ENCODE data around the gene SHANK1.

SHANK1 gene

DNA sequence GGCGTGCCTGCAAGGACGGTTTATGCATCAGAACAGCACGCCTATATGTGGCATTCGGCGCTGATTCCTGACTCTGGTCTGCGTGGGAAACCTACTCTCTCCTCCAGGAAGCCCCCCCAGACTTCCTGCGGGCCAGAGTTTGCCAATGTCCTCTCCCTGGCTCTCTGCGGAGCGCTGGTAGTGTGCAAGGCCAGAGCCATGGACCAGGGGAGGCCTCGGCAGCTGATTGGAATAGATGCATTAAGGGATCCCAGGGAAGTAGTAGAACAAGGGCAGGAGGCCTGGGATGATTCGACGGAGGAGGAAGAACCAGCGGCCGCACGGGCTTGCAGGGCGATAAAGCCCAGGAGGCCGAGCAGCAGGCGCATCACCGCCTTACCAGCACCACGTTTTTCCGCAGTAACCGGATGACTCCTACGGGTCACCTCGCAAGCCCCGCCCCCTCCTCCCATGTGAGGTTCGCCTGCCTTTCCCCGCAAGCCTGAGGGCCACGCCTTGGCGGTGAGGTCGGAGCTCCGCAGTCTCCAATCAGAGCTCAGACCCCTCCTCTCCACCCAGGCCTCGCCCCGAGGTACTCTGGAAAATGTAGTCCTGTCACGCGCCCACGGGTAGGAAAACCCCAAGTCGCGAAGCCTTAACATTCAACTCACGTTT, 8.6 kb upstream of the SHANK1 start:
- DNase-seq = peak; percentile 45

DNA sequence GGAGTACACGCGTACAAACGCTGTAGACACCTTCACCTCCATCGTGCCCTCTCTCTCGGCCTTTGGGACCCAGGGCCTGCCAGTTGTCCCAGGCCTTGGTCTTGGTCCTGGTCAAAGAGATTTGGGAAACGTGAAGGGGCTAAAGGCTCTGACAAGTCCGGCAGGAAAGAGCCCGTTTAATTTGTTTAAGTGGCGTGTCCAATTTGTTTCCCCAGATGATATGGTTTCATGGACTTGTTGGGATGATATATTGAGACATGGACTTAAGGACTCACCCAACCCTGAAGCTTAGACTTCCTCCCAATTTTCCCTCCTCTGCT, 6.3 kb upstream of the SHANK1 start:
- DNase-seq = no peak

DNA sequence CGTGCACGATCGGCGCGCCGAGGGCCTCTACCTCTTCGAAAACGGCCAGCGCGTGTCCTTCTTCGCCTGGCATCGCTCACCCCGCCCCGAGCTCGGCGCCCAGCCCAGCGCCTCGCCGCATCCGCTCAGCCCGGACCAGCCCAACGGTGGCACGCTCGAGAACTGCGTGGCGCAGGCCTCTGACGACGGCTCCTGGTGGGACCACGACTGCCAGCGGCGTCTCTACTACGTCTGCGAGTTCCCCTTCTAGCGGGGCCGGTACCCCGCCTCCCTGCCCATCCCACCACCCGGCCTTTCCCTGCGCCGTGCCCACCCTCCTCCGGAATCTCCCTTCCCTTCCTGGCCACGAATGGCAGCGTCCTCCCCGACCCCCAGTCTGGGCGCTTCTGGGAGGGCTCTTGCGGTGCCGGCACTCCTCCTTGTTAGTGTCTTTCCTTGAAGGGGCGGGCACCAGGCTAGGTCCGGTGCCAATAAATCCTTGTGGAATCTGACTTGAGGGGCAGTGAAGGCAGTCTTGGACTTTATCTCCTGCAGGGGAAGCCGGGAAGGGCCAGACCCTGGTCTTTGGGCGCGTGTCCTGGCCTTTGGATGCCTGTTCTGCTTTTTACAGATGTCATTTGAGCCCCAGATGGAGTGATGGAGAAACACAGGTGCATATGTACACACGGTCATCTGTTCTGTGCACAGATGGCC, 5.8 kb upstream of the SHANK1 start:
- DNase-seq = no peak

DNA sequence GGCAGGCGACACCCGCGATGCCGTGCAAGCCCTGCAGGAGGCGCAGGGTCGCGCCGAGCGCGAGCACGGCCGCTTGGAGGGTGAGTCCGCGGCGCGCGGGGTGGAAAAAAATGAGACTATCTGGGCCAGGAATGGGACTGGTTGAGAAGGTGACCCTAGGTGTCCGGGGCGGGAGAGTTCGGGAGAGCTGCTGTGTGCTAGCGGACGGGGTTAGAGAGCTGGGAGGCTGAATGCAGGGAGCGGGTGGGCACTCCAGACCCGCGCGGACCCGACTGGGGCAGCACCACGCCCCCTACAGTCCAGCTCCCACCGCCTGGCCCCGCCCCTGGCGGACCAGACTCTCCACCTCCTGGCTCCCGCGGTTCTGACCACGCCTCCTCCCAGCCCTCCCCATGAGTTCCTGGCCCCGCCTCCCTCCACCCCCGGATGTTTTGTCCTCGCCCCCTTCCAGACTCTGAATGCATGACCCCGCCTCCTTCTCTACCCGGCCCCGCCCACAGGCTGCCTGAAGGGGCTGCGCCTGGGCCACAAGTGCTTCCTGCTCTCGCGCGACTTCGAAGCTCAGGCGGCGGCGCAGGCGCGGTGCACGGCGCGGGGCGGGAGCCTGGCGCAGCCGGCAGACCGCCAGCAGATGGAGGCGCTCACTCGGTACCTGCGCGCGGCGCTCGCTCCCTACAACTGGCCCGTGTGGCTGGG, 5.1 kb upstream of the SHANK1 start:
- DNase-seq = peak; percentile 81

DNA sequence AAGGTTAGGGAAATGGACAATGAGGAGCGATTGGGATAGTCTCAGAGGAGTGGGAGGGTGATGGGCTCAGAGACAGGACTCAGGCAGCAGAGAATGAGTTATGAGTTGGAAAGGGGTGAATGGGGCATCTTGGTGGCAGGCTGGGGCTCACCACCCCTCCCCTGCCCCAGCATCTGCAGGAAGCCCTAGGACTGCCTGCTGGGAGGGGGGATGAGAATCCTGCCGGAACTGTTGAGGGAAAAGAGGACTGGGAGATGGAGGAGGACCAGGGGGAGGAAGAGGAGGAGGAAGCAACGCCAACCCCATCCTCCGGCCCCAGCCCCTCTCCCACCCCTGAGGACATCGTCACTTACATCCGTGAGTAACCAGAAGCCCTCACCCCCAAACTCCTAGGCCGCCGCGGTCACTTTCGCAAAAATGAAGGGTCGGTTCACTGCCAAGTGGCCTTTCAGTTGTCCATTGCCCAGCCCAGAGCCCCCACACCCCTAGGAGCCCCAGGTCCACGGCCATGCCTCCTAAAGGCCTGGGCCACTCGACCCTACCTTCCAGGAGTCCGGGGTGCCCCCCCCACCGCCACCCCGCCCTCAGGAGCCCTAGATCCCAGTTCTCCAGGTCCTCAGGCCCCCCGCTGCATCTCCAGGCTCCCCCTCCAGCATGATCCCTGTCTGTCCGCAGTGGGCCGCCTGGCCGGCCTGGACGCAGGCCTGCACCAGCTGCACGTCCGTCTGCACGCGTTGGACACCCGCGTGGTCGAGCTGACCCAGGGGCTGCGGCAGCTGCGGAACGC, 4.3 kb upstream of the SHANK1 start:
- no peak for DNase-seq

DNA sequence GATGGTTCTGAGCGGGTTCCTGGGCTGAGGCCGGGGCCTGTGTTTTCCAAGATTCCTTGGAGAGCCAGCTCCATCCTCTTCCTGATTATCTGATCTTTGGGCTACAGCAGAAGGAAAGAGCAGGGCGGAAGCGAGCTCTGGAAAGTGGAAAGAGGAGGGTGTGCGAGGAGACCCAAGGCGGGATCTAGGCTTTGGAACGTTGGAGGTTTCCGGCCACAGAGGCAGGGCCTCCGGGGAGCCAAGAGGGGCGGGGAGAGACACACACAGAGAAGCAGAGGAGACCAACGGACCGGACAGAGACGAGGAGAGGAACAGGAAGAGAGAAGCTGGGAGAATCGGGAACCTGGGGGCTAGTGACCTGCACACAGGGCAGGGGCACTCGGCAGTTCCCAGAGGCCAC, 3.5 kb upstream of the SHANK1 start, which contains the start of gene CLEC11A:
Gene CLEC11A (plus strand): TSS at position 296 of the 400 bp plus-strand sequence. CDS start 162 bp downstream, outside the sequence.
- DNase-seq = no peak

DNA sequence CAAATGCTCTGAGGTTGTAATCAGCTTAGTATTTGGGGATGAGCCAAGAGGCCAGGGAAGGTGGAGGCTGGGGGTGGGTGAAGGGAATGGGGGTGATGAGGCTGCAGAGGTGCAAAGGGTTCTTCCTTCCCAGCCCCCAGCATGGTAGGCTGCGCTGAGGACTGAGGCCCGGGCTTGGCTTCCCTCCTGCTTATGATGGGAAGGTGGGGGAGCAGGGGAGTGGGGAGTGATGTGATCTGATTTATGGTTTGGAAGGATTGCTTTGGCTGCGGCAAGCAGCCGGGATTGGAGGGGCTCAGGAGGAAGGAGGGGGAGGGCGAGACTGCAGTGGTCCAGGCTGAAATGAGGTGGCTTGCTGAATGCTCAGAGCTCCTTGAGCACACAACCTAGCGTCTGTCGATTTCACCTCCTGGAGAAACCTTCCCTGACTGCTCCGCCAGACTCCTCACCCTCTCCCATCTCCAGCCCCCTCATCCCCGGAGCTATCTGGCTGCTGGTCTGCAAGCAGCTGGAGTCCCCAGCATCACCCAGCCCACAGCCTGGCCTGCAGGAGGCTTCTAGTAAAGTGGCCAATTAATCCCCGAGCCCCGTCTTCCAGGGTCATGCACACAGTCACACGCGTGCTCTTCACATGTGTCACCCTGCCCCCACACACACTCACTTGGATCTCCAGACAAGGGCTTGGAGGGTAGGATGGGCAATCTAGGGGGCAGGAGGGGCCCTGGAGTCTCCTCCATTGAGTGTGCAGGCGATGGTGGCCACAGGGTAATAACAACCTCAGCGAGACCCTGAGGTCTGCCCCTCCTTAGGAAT, 2.8 kb upstream of the SHANK1 start:
- DNase-seq = no peak

DNA sequence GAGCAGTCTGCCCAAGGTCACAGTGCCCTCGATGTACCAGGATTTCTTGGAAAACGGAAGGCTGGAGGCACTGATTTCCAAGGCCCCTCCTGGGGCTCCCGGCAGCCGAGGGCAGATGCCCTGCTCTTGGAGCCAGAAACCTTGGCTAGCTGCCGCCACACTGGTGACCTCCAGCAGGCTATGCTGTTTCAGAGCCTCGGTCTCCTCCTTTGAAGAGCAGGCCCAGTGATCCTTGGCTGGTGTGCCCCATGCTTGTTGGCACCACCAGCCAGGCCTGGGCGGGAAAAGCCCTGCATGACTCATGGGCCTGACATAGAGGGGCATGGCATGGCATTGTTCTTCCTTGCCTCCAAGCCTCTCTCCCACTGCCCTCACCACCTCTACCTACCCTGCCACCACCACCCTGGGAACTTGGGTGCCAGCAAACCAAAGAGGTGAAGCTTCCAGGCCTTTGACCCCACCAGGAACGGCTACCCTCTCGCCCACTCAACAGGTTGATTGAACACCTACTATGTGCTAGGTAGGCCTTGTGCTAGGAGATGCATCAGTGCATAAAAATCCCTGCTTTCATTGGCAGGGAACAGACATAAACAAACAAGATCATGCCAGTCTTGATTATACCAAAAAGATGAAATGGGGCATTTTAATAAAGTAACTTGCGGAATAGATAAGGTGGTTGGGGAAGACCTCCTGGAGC, 2.0 kb upstream of the SHANK1 start:
- DNase-seq = no peak

DNA sequence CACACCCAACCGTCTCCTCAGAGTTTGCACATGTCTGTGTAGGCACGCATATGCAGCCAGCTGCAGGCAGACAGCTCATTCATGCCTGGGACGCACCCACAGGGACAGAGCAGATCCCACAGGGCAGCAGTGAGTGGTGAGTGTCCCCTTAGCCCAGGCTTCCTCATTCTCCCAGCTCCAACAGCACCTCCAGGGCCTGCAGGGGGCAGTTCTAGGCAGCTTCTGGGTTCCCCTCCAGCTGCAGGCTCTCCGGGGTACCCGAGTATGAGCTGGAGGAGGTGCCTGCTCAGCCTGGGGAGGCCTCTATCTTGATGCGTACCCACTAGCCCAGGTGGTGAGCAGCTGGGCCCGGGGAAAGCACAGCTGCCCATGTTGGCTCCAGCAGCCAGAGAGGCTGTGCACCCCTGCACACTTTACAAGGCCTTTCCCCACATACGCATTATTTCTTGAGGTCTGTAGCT, 1.3 kb upstream of the SHANK1 start:
- no peak for DNase-seq

DNA sequence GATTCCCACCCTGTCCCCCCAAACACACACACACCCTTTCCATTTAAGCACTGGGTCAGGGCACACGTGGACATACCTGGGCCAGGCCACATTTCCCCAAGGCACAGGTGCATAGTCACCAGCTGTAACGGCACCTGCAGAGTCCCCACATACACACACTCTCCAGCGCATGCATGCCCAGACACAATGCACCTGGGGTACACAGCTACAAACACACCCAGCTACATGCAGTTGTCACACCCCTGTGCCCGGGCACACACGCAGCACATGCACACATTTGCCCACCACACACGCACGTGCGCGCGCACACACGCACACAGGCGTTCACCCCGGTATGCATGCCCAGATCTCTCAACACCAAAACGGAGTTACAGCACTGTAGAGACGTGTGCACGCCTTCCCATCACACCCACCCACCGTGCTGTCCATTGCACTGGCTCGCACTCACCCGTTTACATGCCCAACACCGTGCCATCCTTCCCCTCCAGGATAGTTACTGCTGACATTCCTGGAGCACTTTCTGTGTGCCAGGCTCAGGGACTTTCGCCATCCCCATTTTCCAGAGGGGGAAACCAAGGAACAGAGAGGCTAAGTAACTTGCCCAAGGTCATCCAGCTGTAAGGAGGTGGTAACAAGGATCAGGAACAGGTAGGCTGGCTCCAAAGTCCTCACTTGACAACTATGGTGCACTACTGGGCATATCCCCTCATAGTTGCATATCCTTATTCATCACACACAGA, 749 bp upstream of the SHANK1 start:
- DNase-seq = no peak

DNA sequence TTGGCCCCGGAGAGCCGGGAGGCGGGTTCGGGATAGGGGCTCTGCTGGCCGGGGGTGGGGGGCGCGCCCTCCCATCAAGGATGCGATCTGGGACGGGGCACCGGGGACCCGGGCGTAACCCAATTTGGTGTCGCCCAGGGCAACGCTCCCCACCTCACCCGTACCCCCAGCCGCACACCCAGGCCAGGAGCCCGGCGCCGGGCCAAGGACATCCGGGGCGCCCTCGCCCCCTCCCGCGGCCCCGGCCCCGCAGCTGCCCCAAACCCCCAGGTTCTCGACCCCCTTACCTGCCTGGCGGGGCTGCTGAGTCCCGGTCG, 525 bp downstream of the SHANK1 start:
- DNase-seq = no peak

DNA sequence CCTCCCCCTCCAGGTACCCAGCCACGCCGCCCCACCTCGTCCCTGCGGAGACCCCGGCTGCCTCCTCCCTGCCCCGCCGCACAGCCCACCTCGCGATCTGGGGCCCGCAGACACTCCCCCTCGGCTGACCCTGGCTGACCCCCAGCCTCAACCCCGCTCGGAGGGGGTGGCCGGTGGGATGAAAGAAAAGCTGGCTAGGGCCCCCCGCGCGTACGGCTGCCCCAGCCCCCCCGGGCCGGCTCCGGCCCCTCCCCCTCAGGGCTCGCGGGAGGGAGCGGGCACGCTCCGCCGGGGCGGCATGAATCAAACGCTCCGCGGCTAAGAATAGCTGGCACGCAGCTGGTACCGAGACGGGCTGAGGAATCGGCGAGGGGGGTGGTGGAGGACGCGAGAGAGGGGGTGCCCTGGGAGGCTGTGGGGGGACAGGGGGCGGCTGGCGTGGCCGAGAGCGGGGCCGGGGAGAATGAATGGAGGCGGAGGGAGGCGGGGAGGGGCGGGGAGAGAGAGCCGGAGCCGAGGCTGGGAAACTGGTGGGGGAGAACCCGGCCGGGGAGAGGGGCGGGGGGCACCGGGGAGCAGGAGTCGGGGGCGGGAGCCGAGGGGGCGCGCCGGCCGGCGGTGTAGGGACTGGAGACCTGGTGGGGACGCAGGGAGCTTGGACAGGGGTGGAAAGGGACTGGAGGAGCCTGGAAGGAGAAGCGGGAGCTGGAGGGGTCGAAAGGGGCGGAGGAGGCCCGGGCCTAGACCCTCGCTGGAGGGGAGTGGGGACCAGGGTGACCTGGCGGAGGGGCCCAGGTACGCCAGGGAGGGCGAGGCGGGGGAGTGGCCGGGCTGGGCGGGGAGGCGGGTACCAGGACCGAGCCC, 1.1 kb downstream of the SHANK1 start:
- no peak for DNase-seq

DNA sequence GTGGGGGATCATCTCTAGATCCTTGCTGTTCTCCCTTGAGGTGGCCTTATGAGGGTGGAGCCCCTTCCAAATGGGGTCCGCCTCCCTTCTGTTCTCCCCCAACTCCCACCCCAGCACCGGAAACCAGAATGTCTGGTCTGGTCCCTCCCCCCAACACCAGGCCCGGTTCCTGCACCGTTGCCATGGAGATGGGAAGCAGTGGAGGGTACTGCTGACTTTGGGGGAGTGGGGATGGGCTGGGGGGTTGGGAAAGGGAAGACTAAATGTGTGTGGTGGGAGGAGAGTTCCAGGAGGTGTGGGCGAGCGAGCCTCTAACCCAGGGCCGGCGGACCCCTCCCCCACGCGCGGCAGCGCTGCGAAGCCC, 1.7 kb downstream of the SHANK1 start:
- DNase-seq = no peak

DNA sequence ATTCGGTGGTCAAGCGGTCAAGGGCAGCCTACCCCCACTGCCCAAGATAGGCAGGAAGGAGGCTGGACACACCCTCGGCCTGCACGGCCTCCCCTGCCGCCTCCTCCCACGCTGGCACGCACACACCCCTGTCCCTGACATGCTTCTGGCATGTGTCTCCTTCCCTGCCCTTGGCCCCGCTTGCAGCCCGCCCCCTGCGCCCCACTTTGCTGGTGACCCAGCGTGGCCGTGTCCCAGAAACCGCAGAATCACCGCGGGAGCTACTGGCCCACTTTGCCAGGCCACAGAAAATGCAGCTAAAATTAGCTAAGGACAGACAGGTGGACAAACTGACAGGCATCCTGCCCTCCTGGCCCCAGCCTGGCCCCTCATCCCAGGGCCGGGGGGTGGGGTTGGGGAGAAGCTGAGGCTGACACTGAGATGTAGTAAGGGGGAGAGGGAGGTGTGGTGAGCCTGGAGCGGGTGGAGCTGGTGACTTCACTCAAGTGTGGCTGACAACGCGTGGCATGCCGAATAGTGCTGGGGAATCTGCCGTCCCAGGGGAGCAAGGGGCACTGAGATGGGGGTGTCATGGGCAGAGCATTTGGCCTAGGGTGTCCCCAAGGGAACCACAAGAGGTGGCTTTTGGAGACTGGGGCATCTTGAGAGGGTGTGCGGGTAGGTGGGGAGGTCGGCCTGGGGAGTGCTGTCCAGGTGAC, 2.4 kb downstream of the SHANK1 start:
- DNase-seq = no peak

DNA sequence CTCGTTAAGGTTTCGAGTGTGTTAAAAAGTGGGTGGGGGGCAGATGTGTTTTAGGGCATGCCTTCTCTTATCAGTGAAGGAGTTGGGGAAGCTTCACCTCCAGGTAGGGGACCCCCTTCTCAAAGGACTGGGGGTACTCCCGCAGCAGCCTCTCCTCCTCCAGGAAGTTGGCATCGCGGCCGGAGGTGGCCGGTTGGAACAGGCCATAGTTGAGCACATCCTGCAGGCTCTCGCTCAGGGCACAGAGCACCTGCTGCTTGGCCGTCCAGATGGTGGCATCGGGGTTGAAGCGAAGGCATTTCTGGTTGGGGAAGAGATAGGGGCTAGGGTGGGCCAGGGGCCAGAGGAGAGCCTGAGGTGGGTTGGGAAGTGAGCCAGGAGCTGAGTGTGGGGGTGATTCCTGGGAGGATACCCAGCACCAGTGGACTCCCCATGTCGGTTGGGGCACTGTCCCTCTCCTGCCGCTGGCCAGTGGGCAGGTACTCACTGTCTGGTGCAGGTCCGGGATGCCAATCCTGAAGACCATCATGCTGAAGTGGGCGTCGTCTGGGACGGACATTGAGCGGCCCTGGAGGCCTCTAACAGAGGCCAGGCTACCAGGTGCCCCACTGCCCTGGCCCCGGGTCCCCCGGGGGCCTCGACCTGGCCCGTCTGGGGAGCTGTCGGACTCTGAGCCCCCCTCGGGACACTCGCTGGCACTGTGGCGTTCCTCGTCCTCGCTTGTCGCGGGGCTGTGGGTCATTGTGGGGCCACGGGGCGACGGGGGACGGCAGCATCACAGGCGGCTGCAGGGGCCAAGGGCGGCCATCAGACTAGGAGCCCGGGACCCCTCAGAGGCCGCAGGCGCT, 3.2 kb downstream of the SHANK1 start:
- no peak for DNase-seq

DNA sequence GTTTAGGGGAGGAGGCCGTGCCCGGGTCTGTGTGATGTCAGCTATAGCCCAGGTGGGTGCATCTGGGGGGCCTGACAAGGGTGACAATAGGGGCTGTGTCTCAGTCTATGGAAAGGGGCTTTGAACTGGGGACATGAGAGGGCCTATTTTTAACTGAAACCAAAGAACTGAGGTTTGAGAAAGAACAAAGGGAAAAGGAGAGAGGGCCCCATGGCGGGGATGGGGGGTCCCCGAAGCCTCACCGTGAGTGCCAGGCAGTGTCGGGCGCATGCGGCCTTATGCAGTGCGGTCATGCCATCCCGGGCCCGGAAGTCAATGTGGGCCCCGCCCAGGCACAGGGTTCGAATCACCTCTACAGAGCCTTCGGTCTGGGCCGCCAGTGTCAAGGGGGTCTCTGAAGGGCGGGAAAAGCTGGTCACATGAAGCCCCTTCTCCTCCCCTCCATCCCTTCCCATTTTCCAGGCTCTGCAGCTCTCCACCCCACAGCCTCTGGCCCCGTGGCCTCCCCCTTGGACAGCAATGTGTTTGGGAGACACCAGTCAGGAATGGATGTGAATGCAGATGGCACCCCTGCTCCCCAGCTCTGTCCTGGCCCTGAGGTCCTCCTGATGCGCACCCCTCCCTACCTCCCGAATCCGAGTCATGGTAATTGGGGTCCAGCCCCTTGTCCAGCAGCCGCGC, 5.9 kb downstream of the SHANK1 start:
- no peak for DNase-seq

DNA sequence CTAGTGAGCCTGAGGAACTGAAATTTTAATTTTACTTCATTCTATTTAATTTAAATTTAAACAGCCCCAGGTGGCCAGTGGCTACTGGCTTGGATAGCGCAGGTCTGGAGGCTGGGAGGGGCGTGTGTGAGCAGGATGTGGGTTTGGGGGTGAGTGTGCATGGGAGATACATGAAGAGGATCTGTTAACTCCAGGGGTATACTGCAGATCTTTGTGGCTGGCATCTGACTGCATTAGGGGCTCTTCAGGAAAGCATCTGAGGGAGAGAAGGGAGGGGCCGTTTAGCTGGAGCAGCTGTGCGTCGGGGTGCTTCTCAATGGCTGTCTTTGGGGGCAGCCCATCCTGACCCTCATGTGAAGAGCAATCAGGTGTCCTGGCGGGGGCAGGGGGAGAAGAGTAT, 6.8 kb downstream of the SHANK1 start:
- DNase-seq = no peak

DNA sequence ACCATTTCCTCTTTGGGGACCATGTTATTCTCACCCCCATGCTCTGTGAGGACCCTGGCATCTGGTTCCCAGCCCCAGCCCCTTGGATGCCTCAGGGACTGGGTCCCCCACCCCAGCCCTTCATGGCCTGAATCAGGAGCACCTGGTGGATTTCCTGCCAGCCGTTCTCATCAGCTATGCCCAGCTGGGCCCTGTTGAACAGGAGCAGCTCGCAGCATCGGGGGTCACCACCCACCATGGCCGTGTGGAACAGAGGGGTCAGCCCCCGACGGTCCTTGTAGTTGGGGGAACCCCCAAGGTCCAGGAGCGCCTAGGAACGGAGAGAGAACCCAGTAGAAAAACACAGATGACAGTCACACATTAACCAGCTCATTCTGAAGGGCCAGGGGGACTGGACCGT, 7.8 kb downstream of the SHANK1 start:
- no peak for DNase-seq
